Mesendoderm (in vitro differentiated cells): ENCODE measurements around the gene F7.

Experiments
- DNase-seq: peaks from one replicate; pipeline ENCODE4 v3.0.0; 2013
- H2AK5ac ChIP-seq: 2 replicates; pipeline ENCODE4 v1.6.1; 2013; ENCODE audit warnings: low read length, inconsistent platforms
- H2BK120ac ChIP-seq: 2 replicates; pipeline ENCODE4 v1.6.1; 2013; ENCODE audit warnings: low read depth, mild to moderate bottlenecking, low read length, moderate library complexity, mixed read lengths
- H2BK15ac ChIP-seq: replicated peaks from 2 replicates; pipeline ENCODE4 v1.6.1; 2013; ENCODE audit warnings: low read depth, mild to moderate bottlenecking, moderate library complexity
- H2BK5ac ChIP-seq: 2 replicates; pipeline ENCODE4 v1.6.1; 2013; ENCODE audit warnings: low read length, inconsistent platforms
- H3K18ac ChIP-seq: 2 replicates; pipeline ENCODE4 v1.6.1; 2013; ENCODE audit warnings: mild to moderate bottlenecking, low read length, mixed read lengths
- H3K23ac ChIP-seq: one replicate; pipeline ENCODE4 v1.6.1; 2013; ENCODE audit warnings: low read length
- H3K27ac ChIP-seq: 2 replicates; pipeline ENCODE4 v1.5.1; 2013; ENCODE audit warnings: low read depth, mild to moderate bottlenecking, inconsistent platforms, low read length, moderate library complexity
- H3K27me3 ChIP-seq: 2 replicates; pipeline ENCODE4 v1.6.1; 2013; ENCODE audit warnings: low read length, control low read depth, mild to moderate bottlenecking, inconsistent platforms; ENCODE audit not compliant: insufficient read depth, poor library complexity
- H3K36me3 ChIP-seq: 2 replicates; pipeline ENCODE4 v1.6.1; 2013; ENCODE audit warnings: low read length, inconsistent platforms; ENCODE audit not compliant: control insufficient read depth, insufficient read depth
- H3K4ac ChIP-seq: one replicate; pipeline ENCODE4 v1.6.1; 2013; ENCODE audit warnings: low read depth, mild to moderate bottlenecking, low read length, moderate library complexity
- H3K4me1 ChIP-seq: 2 replicates; pipeline ENCODE4 v1.6.1; 2013; ENCODE audit warnings: low read depth, low read length, inconsistent platforms; ENCODE audit not compliant: control insufficient read depth
- H3K4me2 ChIP-seq: 2 replicates; pipeline ENCODE4 v1.6.1; 2013; ENCODE audit warnings: low read length
- H3K4me3 ChIP-seq: 2 replicates; pipeline ENCODE4 v1.5.1; 2013; ENCODE audit warnings: mild to moderate bottlenecking, low read length
- H3K56ac ChIP-seq: one replicate; pipeline ENCODE4 v1.6.1; 2013; ENCODE audit warnings: low read length
- H3K79me1 ChIP-seq: 2 replicates; pipeline ENCODE4 v1.6.1; 2013; ENCODE audit warnings: low read length, inconsistent platforms
- H3K79me2 ChIP-seq: 2 replicates; pipeline ENCODE4 v1.6.1; 2013; ENCODE audit warnings: mild to moderate bottlenecking, low read length; ENCODE audit not compliant: control insufficient read depth, insufficient read depth
- H3K9ac ChIP-seq: 2 replicates; pipeline ENCODE4 v1.6.1; 2013; ENCODE audit warnings: low read length, inconsistent platforms
- H4K5ac ChIP-seq: one replicate; pipeline ENCODE4 v1.6.1; 2013; ENCODE audit warnings: low read length
- H4K8ac ChIP-seq: one replicate; pipeline ENCODE4 v1.6.1; 2013; ENCODE audit warnings: low read depth, mild to moderate bottlenecking, control low read depth, low read length, moderate library complexity
- WGBS: extraction: QIAGEN DNeasy Blood & Tissue Kit; methylation state at CpG from one replicate; pipeline ENCODE4 v1.1.7; 2013; ENCODE audit warnings: low lambda C conversion rate, missing lambda C conversion rate; ENCODE audit not compliant: insufficient coverage; ENCODE audit errors: extremely low coverage; 5-methylcytosine and 5-hydroxymethylcytosine counted together

Gene F7

DNA sequence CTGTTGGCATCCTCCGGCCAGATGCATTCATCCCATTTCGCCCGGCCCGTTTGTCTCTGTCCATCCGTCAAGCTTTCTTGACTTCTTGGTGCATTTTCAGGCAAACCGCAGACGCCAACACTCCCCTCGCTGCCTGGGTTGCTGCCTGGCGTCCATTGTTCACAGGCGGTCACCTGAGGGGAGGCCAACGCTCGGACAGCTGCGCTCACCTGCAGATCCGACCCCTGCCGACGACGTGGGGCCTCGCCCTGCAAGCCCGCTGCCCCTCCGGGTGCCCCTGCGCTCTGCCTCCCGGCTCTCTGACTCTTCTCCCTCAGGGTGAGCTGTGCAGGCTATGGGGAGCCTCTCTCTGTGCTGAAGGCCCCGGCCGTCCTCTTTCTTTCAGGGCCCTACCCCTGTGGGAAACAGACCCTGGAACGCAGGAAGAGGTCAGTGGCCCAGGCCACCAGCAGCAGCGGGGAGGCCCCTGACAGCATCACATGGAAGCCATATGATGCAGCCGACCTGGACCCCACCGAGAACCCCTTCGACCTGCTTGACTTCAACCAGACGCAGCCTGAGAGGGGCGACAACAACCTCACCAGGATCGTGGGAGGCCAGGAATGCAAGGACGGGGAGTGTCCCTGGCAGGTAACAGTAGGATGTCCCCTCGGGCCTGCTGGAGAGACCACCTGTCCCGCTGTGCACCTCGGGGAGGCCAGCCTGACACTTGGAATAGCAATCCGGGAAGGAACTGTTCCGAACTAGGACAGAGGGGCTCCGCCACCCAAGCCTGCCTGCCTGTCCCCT, 38.1 kb downstream of the F7 start:
- Histone ChIP-seq H3K36me3 (no peaks in the 10 kb centered on the region), H2BK5ac (no peak overlapping the region), H2BK120ac (no peak overlapping the region), H3K4ac (no peak overlapping the region), H3K23ac (peak overlapping the region; percentile 81), H2BK15ac (no peak overlapping the region), H4K5ac (no peak overlapping the region), H4K8ac (no peak overlapping the region), H3K56ac (no peak overlapping the region), H3K9ac (no peak overlapping the region), H3K18ac (no peak overlapping the region), H3K27me3 (no peaks in the 10 kb centered on the region), H3K27ac (no peak overlapping the region), H3K79me1 (no peaks in the 10 kb centered on the region), H3K4me3 (no peak overlapping the region), H2AK5ac (no peak overlapping the region), H3K4me2 (no peak overlapping the region), H3K79me2 (no peaks in the 10 kb centered on the region), H3K4me1 (no peaks in the 10 kb centered on the region)
- DNase-seq = no peak
- WGBS = no CpG with 5 or more reads among the region's 39 CpGs

DNA sequence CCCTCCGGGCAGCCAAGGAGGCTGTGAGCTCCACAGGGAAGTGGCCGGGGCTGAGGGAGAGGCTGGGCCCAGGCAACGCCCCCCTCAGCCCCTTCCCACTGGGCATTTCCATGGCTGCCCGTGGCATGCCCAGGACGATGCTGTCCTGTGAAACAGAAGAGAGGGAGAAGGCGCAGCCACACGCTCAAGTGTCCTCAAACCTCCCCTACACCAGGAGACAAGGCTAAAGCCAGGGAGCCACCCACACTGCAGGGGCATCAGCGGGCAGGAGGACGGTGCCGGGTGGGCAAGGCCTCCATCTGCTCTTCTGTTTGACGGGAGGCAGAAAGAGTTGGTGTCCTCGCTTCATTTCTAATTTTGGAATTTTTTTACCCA, 38.7 kb downstream of the F7 start:
- H3K4me2 ChIP-seq = no peak overlapping the region
- WGBS = no CpG with 5 or more reads among the region's 12 CpGs

DNA sequence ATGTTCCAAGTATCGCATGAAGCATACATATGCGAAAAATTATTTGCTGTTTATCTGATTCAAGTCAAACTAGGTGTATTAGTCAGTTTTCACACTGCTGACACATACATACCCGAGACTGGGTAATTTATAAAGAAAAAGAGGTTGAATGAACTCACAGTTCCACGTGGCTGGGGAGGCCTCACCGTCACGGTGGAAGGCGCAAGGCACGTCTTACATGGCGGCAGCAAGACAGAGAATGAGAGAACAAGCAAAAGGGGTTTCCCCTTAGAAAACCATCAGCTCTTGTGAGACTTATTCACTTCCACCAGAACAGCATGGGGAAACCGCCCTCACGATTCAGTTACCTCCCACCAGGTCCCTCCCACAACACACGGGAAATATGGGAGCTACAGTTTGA, 39.9 kb downstream of the F7 start:
- Histone ChIP-seq H3K56ac (no peak overlapping the region), H4K5ac (no peak overlapping the region), H3K27me3 (no peaks in the 10 kb centered on the region), H2AK5ac (no peak overlapping the region), H4K8ac (no peak overlapping the region), H3K36me3 (no peaks in the 10 kb centered on the region), H3K79me1 (no peaks in the 10 kb centered on the region), H2BK120ac (no peak overlapping the region), H2BK15ac (no peak overlapping the region), H3K4me2 (no peak overlapping the region), H3K79me2 (no peaks in the 10 kb centered on the region), H3K4me3 (no peak overlapping the region), H3K4ac (no peak overlapping the region), H3K27ac (no peak overlapping the region), H3K23ac (no peak overlapping the region), H2BK5ac (no peak overlapping the region), H3K4me1 (no peaks in the 10 kb centered on the region), H3K9ac (no peak overlapping the region), H3K18ac (no peak overlapping the region)
- DNase-seq = no peak
- WGBS = no CpG with 5 or more reads among the region's 12 CpGs

More for the DNA sequence above, 38.7 kb downstream of the F7 start:
- H3K79me1 ChIP-seq = no peaks in the 10 kb centered on the region
- H2BK120ac ChIP-seq = no peak overlapping the region
- H3K56ac ChIP-seq = no peak overlapping the region
- H2BK15ac ChIP-seq = no peak overlapping the region
- no peaks in the 10 kb centered on the region for H3K79me2 ChIP-seq
- DNase-seq = no peak
- no peak overlapping the region for H4K8ac ChIP-seq
- H2AK5ac ChIP-seq = no peak overlapping the region
- no peak overlapping the region for H2BK5ac ChIP-seq
- H3K4me1 ChIP-seq = no peaks in the 10 kb centered on the region
- H3K4me3 ChIP-seq = no peak overlapping the region
- no peaks in the 10 kb centered on the region for H3K27me3 ChIP-seq
- H4K5ac ChIP-seq = no peak overlapping the region
- no peak overlapping the region for H3K9ac ChIP-seq
- H3K18ac ChIP-seq = no peak overlapping the region
- H3K4ac ChIP-seq = no peak overlapping the region
- H3K23ac ChIP-seq = peak overlapping the region; percentile 81
- H3K27ac ChIP-seq = no peak overlapping the region
- no peaks in the 10 kb centered on the region for H3K36me3 ChIP-seq

DNA sequence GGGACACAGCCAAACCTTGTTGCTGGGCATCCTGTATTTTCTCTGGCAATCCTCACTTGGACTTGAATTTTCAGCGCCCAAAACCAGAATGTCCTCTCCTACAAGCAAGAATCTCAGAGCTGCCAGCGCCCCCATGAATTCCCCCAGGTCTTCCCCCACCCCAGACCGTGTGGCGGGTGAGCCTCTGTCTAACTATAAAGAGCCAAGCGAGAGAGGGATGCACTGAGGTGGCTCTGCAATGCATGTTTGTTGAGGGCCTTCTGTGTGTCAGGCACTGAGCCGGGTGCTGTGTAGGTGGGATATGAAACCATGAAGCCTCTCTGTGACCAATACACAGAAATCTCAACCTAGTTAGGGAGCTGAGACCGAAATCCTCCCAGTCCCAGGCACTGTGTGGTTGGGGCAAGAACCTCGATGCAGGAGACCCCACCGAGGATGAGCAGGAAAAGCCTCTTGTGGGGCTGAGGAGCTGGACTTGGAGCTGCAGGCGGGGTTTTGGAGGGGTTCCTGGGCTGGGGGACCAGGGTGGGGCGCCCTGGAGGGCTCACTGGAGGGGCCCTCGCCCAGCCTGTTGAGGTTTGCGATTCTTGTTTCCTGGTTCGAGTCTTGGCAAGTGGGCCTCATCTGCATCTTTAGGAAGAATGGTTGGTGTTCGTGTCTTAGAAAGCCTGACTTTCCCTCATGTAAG, 40.5 kb downstream of the F7 start:
- no peak overlapping the region for H3K4me2 ChIP-seq
- no peak overlapping the region for H2BK15ac ChIP-seq
- no peak overlapping the region for H2BK5ac ChIP-seq
- H3K79me2 ChIP-seq = no peaks in the 10 kb centered on the region
- no peak overlapping the region for H2AK5ac ChIP-seq
- no peak overlapping the region for H3K23ac ChIP-seq
- no peaks in the 10 kb centered on the region for H3K4me1 ChIP-seq
- H3K79me1 ChIP-seq = no peaks in the 10 kb centered on the region
- no peak overlapping the region for H4K5ac ChIP-seq
- H4K8ac ChIP-seq = no peak overlapping the region
- H3K56ac ChIP-seq = no peak overlapping the region
- H2BK120ac ChIP-seq = no peak overlapping the region
- no peak overlapping the region for H3K9ac ChIP-seq
- H3K4me3 ChIP-seq = no peak overlapping the region
- H3K4ac ChIP-seq = no peak overlapping the region
- no peak overlapping the region for H3K18ac ChIP-seq
- no peak overlapping the region for H3K27ac ChIP-seq
- H3K36me3 ChIP-seq = no peaks in the 10 kb centered on the region
- DNase-seq = no peak
- no CpG with 5 or more reads among the region's 15 CpGs for WGBS
- H3K27me3 ChIP-seq = no peaks in the 10 kb centered on the region

DNA sequence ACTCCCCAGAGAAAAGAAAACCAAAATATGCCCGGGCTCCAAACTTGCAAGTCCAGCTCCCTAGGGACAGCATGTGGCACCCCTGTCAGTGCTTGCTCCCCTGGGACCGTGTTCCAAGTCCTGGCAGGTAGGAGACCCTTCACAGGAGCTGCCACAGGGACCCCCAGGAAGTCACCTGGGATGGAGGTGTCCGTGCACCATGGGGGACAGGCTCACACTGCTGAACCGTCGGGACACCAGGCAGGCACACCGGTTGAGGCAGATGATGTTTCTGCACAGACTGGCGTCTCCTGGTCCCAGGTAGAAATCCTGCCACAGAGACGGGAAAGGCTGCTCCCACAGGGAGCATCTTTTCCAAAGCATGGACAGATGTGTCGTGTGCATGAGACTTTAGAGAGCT, 41.2 kb downstream of the F7 start:
- Histone ChIP-seq H3K4me1 (no peaks in the 10 kb centered on the region), H3K79me1 (no peaks in the 10 kb centered on the region), H3K36me3 (no peaks in the 10 kb centered on the region), H2AK5ac (no peak overlapping the region), H3K18ac (no peak overlapping the region), H3K79me2 (no peaks in the 10 kb centered on the region), H3K4me2 (no peak overlapping the region), H4K5ac (no peak overlapping the region), H3K27ac (no peak overlapping the region), H3K4ac (no peak overlapping the region), H3K56ac (no peak overlapping the region), H2BK5ac (no peak overlapping the region), H3K23ac (no peak overlapping the region), H2BK15ac (no peak overlapping the region), H3K9ac (no peak overlapping the region), H4K8ac (no peak overlapping the region), H3K4me3 (no peak overlapping the region), H2BK120ac (no peak overlapping the region), H3K27me3 (no peaks in the 10 kb centered on the region)
- no peak for DNase-seq
- no CpG with 5 or more reads among the region's 9 CpGs for WGBS
